ENCODE results near the gene AKT2. TPM values are rescaled to one million over a fixed set of nuclear protein-coding genes. Genes with fewer than 3 reads are reported as not detected.
A peak's percentile ranks its signal among the peaks of the same experiment; 100 is the strongest.
"Not testable (repeated sequence)": the region's sequence is repeated elsewhere in the genome, so short reads cannot be mapped to it uniquely, and the experiment has no call there.

AKT2 gene
- polyA plus RNA-seq, 3 donors = 144 to 248 (median 180) TPM

DNA sequence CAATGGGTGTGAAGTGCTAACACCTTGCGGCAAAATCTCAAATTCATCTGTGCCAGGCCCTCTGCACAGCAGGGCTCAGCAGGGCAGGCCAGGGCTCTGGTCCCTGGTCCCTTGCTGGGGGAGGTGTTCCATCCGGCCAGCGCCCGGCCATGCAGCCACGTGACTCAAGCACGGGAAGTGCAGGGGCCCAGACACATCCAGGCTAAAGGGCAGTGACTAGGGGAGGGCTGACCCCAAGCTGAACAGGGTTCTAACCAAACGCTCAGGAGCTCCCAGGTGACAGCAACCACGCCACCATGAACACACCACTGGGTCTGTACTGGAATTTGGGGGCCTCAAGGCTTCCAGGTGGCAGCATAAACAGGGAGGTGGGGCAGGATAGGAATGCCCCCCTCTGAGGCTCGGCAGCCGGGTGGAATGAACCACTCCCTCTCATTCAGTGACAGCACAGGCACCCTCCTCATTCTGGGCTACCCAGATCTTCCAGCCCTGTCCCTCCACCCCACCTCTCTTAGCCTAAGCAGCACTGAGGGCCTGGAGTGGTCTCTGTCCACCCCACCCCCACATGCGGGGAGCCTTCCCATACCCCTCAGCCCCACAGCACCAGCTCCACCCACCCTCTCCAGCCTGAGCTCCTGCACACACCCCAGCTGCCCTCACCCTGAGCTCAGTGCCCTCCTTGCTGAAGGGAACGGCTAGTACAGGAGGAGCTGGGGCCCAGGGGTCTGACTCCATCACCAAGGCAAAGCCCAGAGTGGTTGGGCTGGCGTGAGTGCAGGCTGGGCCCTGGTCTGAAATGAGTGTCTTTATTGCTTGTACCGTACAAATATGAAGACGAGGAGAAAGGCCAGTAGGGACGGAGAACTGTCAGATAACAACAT is 53.4 kb downstream of the AKT2 start:
- DNase-seq (ENCODE audit: extremely low read depth in 1 of 11, low read depth in 9 of 11, low spot score in 4 of 11) = peak in 1 of 11 donors; percentile 51

GRCh38 chr19:40231057-40231456 is 54.1 kb downstream of the AKT2 start:
- no peak for DNase-seq (ENCODE audit: extremely low read depth in 1 of 11, low read depth in 9 of 11, low spot score in 4 of 11)

GRCh38 chr19:40229926-40230417 is 55.2 kb downstream of the AKT2 start:
- no peak for DNase-seq (ENCODE audit: extremely low read depth in 1 of 11, low read depth in 9 of 11, low spot score in 4 of 11)

DNA sequence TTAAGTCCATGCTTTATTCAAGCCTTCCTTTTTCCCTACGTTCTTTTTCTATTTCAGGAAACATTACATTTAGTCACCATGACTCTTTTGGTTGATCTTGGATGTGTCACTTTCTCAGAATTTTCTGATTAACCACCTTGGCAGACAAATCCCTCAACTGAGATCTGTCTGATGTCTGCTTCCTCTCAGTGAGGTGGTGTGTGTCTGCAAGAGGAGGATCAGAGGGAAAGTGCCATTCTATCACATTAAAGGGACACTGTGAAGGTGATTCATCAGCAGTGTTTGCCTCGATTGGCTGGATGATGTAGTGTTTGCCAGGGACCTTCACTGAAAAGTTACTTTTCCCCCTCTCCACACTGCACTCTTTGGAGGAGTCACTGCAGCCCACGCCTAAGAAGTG is 55.7 kb downstream of the AKT2 start:
- DNase-seq (ENCODE audit: extremely low read depth in 1 of 11, low read depth in 9 of 11, low spot score in 4 of 11) = no peak

GRCh38 chr19:40228863-40229262 is 56.3 kb downstream of the AKT2 start:
- no peak for DNase-seq (ENCODE audit: extremely low read depth in 1 of 11, low read depth in 9 of 11, low spot score in 4 of 11)

DNA sequence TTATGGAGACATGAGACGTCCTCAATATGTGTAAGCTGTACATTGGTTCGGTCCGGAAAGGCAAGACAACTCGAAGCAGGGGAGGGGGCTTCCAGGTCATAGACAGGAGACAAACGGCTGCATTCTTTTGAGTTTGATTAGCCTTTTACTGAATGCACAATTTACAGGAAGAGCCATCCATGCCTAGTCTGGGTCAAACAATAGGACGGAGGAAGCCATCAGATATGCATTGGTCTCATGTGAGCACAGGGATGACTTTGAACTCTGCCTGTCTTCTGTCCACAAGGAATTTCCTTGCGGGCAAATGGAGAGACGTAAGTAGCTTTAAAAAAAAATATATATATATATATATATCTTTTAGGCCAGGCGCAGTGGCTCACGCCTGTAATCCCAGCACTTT is 56.8 kb downstream of the AKT2 start:
- DNase-seq (ENCODE audit: extremely low read depth in 1 of 11, low read depth in 9 of 11, low spot score in 4 of 11) = no peak

DNA sequence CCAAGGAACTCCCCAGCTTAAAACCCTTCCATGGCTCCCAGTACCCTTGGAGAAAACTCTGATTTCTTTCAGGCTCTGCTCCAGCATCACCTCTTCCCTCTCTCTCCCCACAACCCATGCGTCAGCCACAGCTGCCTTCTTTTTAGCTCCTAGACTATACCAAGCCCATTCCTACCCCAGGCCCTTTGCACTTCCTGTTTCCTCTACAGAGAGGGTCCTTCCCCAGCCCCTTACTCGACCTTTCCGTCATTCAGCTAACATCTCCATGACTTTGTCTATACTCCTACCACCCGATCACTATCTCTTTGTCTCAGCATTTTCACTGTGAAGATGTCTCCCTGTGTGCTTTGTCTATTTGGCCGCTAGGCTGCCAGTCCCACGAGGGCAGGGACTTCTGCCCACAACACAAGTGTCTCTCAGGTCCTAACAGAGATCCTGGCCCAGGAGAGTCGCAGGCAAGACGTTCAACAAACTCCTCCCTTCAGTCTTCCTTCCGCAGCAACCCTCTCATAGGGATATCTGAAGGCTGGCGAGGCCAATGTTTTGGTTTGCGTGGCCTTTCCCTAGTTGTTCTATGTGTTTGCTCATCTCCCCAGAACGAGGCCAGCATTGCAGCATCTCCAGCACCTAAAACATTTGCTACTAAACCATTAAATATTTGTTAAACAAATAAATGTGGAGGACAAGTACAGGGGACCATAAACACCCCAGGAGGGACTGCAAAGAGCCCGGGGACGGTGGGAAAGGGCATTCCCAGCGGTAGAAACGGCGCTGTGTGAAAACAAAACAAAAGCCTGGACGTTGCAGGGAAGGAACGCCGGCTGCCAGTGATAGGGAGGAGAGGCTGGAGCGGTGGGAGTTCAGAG is 59.5 kb downstream of the AKT2 start:
- no peak for DNase-seq (ENCODE audit: extremely low read depth in 1 of 11, low read depth in 9 of 11, low spot score in 4 of 11)

DNA sequence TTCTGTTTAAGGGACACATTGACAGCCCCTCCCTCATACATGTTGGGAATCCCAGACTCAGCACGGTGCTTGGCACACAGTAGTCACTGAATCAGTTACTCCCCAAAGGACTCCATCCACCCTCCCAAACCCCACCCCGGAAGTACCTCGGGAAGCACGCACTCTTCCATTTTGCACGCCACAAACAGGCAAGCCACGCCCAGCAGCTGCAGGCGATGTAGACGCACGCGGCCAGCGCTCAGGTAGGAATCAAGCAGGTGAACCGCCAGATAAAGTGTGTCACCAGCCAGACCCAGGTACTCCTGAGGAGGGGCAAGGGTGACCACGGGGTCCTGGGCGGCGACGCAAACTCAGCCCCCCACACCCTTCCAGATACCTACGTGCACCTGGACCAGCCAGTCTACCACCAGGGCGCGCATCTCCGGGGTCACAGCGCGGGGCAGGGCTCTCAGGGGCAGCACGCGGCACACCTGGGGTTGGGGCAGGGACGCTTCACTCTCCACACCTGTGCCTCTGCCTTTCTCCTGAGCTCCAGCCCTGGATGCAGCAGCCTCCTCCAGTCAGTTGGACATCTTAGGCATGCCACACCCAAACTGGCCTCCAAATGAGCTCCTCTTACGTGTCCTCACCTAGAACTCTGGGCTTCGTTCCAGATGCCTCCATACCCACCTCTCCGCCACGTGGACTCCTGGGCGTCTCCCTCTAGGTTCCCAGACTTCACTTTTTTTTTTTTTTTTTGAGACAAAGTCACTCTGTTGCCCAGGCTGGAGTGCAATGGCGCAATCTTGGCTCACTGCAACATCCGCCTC is 60.6 kb downstream of the AKT2 start:
- no peak for DNase-seq (ENCODE audit: extremely low read depth in 1 of 11, low read depth in 9 of 11, low spot score in 4 of 11)

- DNase-seq (ENCODE audit: extremely low read depth in 1 of 11, low read depth in 9 of 11, low spot score in 4 of 11) = no peak
These were observed 61.9 kb downstream of the AKT2 start for GRCh38 chr19:40223135-40223822.

GRCh38 chr19:40221858-40222619 is 63.1 kb downstream of the AKT2 start:
- DNase-seq (ENCODE audit: extremely low read depth in 1 of 11, low read depth in 9 of 11, low spot score in 4 of 11) = peak; percentile 56 to 89 (median 68)

DNA sequence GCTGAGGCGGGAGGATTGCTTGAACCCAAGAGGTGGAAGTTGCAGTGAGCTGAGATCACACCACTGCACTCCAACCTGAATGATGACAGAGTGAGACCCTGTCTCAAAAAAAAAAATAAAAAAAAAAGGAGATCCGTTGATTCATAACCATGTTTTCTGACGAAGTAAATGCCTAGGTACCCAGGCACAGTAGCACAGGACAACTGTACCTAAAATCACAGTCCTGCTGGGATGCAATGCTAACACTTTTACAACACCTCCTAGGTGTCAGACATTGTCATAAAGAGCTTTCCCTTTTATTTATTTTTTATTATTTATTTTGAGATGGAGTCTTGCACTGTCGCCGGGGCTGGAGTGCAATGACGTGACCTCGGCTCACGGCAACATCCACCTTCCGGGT is 64.5 kb downstream of the AKT2 start:
- no peak for DNase-seq (ENCODE audit: extremely low read depth in 1 of 11, low read depth in 9 of 11, low spot score in 4 of 11)

GRCh38 chr19:40219721-40220276 is 65.3 kb downstream of the AKT2 start:
- no peak for DNase-seq (ENCODE audit: extremely low read depth in 1 of 11, low read depth in 9 of 11, low spot score in 4 of 11)

GRCh38 chr19:40219029-40219428 is 66.1 kb downstream of the AKT2 start:
- not testable (repeated sequence) for DNase-seq (ENCODE audit: extremely low read depth in 1 of 11, low read depth in 9 of 11, low spot score in 4 of 11)

DNA sequence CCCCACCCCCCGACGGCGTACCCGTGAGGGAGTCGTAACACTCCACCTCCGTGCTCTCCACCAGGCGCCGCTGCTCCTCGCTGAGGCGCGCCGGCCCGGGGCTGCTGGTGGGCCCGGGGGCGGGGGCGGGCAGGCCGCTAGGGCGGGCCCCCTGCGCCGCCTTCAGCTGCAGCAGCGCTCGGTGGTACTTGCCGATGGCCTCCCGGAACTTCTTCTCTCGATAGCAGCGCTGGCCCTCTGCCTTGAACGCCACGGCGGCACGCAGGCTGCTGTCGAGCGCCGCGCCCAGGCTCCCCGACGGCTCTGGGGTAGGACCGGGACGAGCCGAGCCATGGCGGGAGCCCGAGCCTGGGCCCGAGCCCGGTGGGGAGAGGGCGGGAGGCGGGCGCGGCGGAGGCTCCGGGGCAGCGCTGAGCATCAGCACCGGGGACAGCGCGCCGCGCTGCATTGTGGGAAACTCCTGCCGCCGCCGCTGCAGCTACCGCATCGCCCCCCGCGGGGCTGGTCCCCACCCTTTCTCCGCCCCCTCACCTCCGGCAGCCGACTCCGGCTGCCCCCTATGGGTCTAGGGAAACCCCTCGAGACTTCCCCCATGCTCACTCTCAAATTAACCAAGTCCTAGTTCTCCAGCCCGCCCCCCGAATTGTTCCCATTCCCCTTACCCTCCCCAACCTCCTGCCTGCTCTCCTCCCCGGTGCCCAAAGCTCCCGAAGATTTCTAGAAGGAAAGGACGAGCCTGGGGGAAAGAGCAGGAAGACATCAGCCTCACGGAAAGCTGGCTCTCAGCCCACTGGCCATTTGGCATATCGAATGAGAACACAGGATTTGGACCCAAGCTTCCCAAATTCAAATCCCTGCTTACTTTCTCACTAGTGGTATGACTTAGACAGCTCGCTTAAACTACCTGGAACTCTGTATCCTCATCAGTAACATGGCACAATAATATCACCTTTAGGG is 66.9 kb downstream of the AKT2 start, which contains the start of gene TTC9B:
TSS of gene TTC9B (minus strand) at position 451 of the 957 bp plus-strand sequence. CDS start at position 448, 3 bp downstream.
- no peak for DNase-seq (ENCODE audit: extremely low read depth in 1 of 11, low read depth in 9 of 11, low spot score in 4 of 11)

DNA sequence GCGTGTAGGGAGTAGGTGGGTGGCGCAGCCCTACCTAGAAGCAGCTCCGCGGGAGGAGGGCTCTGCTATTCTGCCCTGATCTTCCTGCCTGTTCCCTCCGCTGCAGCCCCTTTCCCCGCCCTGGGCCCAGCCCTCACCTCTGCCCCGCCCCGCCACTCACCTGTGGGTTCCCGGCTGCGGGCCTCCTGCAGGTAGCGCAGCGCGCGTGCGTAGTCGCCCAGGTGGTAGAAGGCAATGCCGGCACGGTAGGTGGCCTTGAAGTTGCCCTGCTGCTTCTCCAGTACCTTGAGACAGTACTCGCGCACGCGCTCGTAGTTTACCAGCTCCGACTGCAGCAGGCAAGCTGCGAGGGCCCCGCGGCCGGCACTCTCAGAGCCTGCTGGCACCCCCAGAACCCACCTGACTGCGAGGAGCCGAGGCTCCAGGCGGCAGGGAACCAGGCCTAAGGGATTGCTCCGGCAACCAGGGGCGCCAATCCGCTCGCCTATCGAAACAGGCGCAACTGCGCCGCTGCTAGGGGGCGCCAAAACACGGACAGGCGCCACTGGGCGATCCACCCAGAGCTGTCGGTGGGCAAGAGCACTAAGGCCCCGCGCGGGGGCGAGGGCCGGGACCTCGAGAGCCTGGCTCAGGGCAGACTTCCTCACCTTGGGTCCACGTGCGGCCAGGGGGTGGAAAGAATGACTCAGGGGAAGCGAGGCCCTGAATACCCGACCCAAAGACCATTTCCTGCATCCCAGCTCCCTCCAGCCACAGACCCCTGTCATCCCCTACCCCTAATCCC is 67.9 kb downstream of the AKT2 start:
- no peak for DNase-seq (ENCODE audit: extremely low read depth in 1 of 11, low read depth in 9 of 11, low spot score in 4 of 11)

DNA sequence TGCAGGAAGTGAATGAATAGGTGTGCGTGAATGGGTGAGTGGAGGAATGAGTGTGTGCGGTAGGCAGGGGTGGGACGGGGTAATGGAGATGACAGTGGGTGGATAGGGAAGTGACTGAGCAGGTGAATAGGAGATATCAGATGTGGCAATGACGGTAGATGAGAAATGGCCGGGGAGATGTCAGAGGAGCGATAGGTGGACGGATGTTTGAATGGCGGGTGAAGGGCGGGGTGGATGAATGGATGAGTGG is 68.4 kb downstream of the AKT2 start:
- no peak for DNase-seq (ENCODE audit: extremely low read depth in 1 of 11, low read depth in 9 of 11, low spot score in 4 of 11)
